ENCODE results near the gene NCKAP5. TPM values are rescaled to one million over a fixed set of nuclear protein-coding genes. Genes with fewer than 3 reads are reported as not detected.

NCKAP5 gene
- total RNA-seq, 1 experiment from 2014 or later = not detected

DNA sequence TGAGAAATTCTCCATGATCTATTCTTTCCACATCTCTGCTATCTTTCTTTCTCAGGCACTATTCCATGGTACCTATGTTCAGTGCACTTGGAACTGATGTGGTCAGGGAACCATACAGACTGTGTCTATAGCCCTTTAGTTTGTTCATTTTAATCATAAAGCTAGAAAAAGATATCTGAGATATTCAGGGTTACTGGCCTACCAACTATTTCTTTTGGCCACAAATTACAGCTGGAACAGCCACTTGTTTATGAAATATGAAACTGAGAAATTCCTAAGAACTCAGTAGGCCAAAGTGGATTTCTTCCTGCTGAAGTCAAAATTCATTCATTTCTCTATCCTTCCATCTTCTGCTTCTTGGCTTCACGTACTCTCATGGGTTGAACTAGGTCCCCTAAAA is 875.4 kb downstream of the NCKAP5 start:
- ChIA-PET CTCF (no interaction called here), POLR2A (ENCODE audit: unreplicated experiment) (no interaction called here)
- H3F3A ChIP-seq (ENCODE audit: insufficient read depth, low read depth) = no peaks in the 10 kb centered on the region
- no peak overlapping the region for H2AFZ ChIP-seq
- H3K9me3 ChIP-seq (ENCODE audit: insufficient read depth, low read depth) = no peaks in the 10 kb centered on the region
- TF ChIP-seq CTCF (conservative IDR thresholded peaks at IDR 0.05) (no peak), EZH2 (IDR thresholded peaks at IDR 0.05; ENCODE audit: low read depth) (no peak)
- intact Hi-C loops (cut with micrococcal nuclease; ENCODE audit: unreplicated experiment) = no loop called here
- no peaks in the 10 kb centered on the region for H3K36me3 ChIP-seq (ENCODE audit: low read depth)
- no peaks in the 10 kb centered on the region for H3K79me2 ChIP-seq (ENCODE audit: low read depth)
- no peak overlapping the region for H3K4me3 ChIP-seq
- no peaks in the 10 kb centered on the region for H4K20me1 ChIP-seq (ENCODE audit: insufficient read depth)
- H3K9me2 ChIP-seq (ENCODE audit: insufficient read depth) = no peaks in the 10 kb centered on the region
- H3K27ac ChIP-seq = no peak overlapping the region
- no peak for DNase-seq
- no peaks in the 10 kb centered on the region for H3K4me1 ChIP-seq (replicated peaks; ENCODE audit: insufficient read depth)
- H3K4me2 ChIP-seq = no peak overlapping the region
- BruUV-seq (replicated peaks) = no TSS peak
- H3K27me3 ChIP-seq (ENCODE audit: insufficient read depth, low read depth) = no peaks in the 10 kb centered on the region

DNA sequence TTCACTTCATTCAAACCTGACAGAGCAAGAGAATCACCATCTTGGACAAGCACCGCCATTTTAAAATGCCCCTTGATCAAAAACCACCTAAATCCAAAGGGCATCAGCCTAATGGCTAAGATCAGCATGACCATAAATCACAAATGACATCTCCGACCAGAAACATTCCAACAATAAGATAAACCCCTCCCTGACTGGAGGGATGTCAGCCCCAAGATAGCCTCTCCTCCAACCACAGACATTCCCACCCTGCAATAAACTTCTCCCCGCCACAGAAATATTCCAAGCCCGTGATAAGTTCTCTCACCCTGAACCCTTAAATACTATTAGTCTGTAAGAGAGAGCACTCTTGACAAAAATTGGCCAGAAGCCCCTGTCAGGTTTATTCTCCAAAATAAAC is 876.7 kb downstream of the NCKAP5 start:
- no peak overlapping the region for H3K4me3 ChIP-seq
- no TSS peak for BruUV-seq (replicated peaks)
- no peaks in the 10 kb centered on the region for H4K20me1 ChIP-seq (ENCODE audit: insufficient read depth)
- no peaks in the 10 kb centered on the region for H3K4me1 ChIP-seq (replicated peaks; ENCODE audit: insufficient read depth)
- no peak for TF ChIP-seq EZH2 (IDR thresholded peaks at IDR 0.05; ENCODE audit: low read depth)
- TF ChIP-seq CTCF (conservative IDR thresholded peaks at IDR 0.05) = no peak
- H3K27ac ChIP-seq = no peak overlapping the region
- intact Hi-C loops (cut with micrococcal nuclease; ENCODE audit: unreplicated experiment) = no loop called here
- no peak overlapping the region for H3K4me2 ChIP-seq
- H3F3A ChIP-seq (ENCODE audit: insufficient read depth, low read depth) = no peaks in the 10 kb centered on the region
- DNase-seq = no peak
- ChIA-PET POLR2A (ENCODE audit: unreplicated experiment) (no interaction called here), CTCF (no interaction called here)
- H3K79me2 ChIP-seq (ENCODE audit: low read depth) = no peaks in the 10 kb centered on the region
- no peaks in the 10 kb centered on the region for H3K9me2 ChIP-seq (ENCODE audit: insufficient read depth)
- no peaks in the 10 kb centered on the region for H3K27me3 ChIP-seq (ENCODE audit: insufficient read depth, low read depth)
- H2AFZ ChIP-seq = no peak overlapping the region
- H3K36me3 ChIP-seq (ENCODE audit: low read depth) = no peaks in the 10 kb centered on the region
- no peaks in the 10 kb centered on the region for H3K9me3 ChIP-seq (ENCODE audit: insufficient read depth, low read depth)

- H3K9me2 ChIP-seq (ENCODE audit: insufficient read depth) = no peaks in the 10 kb centered on the region
- no peaks in the 10 kb centered on the region for H3K36me3 ChIP-seq (ENCODE audit: low read depth)
- H3F3A ChIP-seq (ENCODE audit: insufficient read depth, low read depth) = no peaks in the 10 kb centered on the region
- H3K79me2 ChIP-seq (ENCODE audit: low read depth) = no peaks in the 10 kb centered on the region
- H4K20me1 ChIP-seq (ENCODE audit: insufficient read depth) = no peaks in the 10 kb centered on the region
- no peaks in the 10 kb centered on the region for H3K4me1 ChIP-seq (replicated peaks; ENCODE audit: insufficient read depth)
- no TSS peak for BruUV-seq (replicated peaks)
- TF ChIP-seq CTCF (conservative IDR thresholded peaks at IDR 0.05) (no peak), EZH2 (IDR thresholded peaks at IDR 0.05; ENCODE audit: low read depth) (no peak)
- DNase-seq = no peak
- intact Hi-C loops (cut with micrococcal nuclease; ENCODE audit: unreplicated experiment) = no loop called here
- no peak overlapping the region for H3K4me2 ChIP-seq
- no peak overlapping the region for H3K27ac ChIP-seq
- CTCF ChIA-PET = no interaction called here
- no peaks in the 10 kb centered on the region for H3K9me3 ChIP-seq (ENCODE audit: insufficient read depth, low read depth)
- POLR2A ChIA-PET (ENCODE audit: unreplicated experiment) = no interaction called here
- H2AFZ ChIP-seq = no peak overlapping the region
- H3K4me3 ChIP-seq = no peak overlapping the region
- no peaks in the 10 kb centered on the region for H3K27me3 ChIP-seq (ENCODE audit: insufficient read depth, low read depth)
Observed at GRCh38 chr2:132690664-132691303, 877.5 kb downstream of the NCKAP5 start.
